Liver (tissue), 9 donors: Measurements from ENCODE around the gene KRTAP10-2. TPM values are rescaled to one million over a fixed set of nuclear protein-coding genes. Genes with fewer than 3 reads are reported as not detected.

Source experiments
- DNase-seq: peaks from one replicate; pipeline ENCODE4 v3.0.0-alpha.2; 2017; ENCODE audit warnings: low spot score
- H3K27ac ChIP-seq, 2 donors: one replicate each; pipeline ENCODE4 v1.7.0; 2013; ENCODE audit warnings: inconsistent platforms in 2 of 2, low read length in 2 of 2, control low read depth in 1 of 2, low read depth in 1 of 2, mild to moderate bottlenecking in 1 of 2
- H3K27me3 ChIP-seq, 4 donors: one replicate each; pipeline versions ENCODE4 v1.6.1 to v1.7.0; 2013; ENCODE audit warnings: low read length in 3 of 4, inconsistent platforms in 1 of 4, mild to moderate bottlenecking in 1 of 4, moderate library complexity in 1 of 4; ENCODE audit not compliant: control insufficient read depth in 4 of 4, insufficient read depth in 4 of 4
- H3K36me3 ChIP-seq, 4 donors: one replicate each; pipeline versions ENCODE4 v1.6.1 to v1.7.0; 2013; ENCODE audit warnings: low read length in 3 of 4, mild to moderate bottlenecking in 3 of 4, low read depth in 1 of 4, moderate library complexity in 1 of 4; ENCODE audit not compliant: control insufficient read depth in 4 of 4, insufficient read depth in 3 of 4
- H3K4me1 ChIP-seq, 4 donors: one replicate each; pipeline versions ENCODE4 v1.6.1 to v1.7.0; 2013; ENCODE audit warnings: low read length in 3 of 4, mild to moderate bottlenecking in 3 of 4, moderate library complexity in 1 of 4; ENCODE audit not compliant: control insufficient read depth in 4 of 4, insufficient read depth in 4 of 4
- H3K4me3 ChIP-seq, 3 donors: one replicate each; pipeline versions ENCODE4 v1.6.1 to v1.7.0; 2013; ENCODE audit warnings: low read length in 3 of 3, control low read depth in 1 of 3, low read depth in 1 of 3, mild to moderate bottlenecking in 1 of 3
- H3K9ac ChIP-seq, 2 donors: one replicate each; pipeline ENCODE4 v1.7.0; 2013; ENCODE audit warnings: low read length in 2 of 2, mild to moderate bottlenecking in 2 of 2, moderate library complexity in 2 of 2, control low read depth in 1 of 2, low read depth in 1 of 2
- H3K9me3 ChIP-seq, 4 donors: one replicate each; pipeline versions ENCODE4 v1.6.1 to v1.7.0; 2013; ENCODE audit warnings: low read length in 3 of 4; ENCODE audit not compliant: control insufficient read depth in 4 of 4
- EGR1 ChIP-seq, 2 donors: IDR thresholded peaks; 2 replicates each; pipeline ENCODE4 v1.6.1; 2016 to 2018; ENCODE audit warnings: antibody characterized with exemption in 2 of 2, low read depth in 2 of 2
- FOXA1 ChIP-seq: IDR thresholded peaks from 2 replicates; pipeline ENCODE4 v1.6.1; 2016; ENCODE audit warnings: antibody characterized with exemption
- GABPA ChIP-seq, 2 donors: IDR thresholded peaks in 1 of 2; conservative IDR thresholded peaks in 1 of 2; 2 replicates each; pipeline ENCODE4 v1.6.1; 2016; ENCODE audit warnings: antibody characterized with exemption in 2 of 2, mild to moderate bottlenecking in 1 of 2, moderate library complexity in 1 of 2
- HNF4A ChIP-seq, 2 donors: conservative IDR thresholded peaks; 2 replicates each; pipeline ENCODE4 v1.6.1; 2016; ENCODE audit warnings: antibody characterized with exemption in 2 of 2, mild to moderate bottlenecking in 2 of 2
- HNF4G ChIP-seq: IDR thresholded peaks from 2 replicates; pipeline ENCODE4 v1.6.1; 2016; ENCODE audit warnings: antibody characterized with exemption
- JUND ChIP-seq, 2 donors: IDR thresholded peaks; 2 replicates each; pipeline ENCODE4 v1.6.1; 2016; ENCODE audit warnings: antibody characterized with exemption in 2 of 2
- NR2F2 ChIP-seq: IDR thresholded peaks from 2 replicates; pipeline ENCODE4 v1.6.1; 2016; ENCODE audit warnings: antibody characterized with exemption
- RAD21 ChIP-seq, 2 donors: IDR thresholded peaks; 2 replicates each; pipeline ENCODE4 v1.6.1; 2016; ENCODE audit warnings: antibody characterized with exemption in 2 of 2, mild to moderate bottlenecking in 2 of 2
- RXRA ChIP-seq, 2 donors: IDR thresholded peaks; 2 replicates each; pipeline ENCODE4 v1.6.1; 2017 to 2018; ENCODE audit warnings: antibody characterized with exemption in 2 of 2, mild to moderate bottlenecking in 1 of 2
- SP1 ChIP-seq: IDR thresholded peaks from 2 replicates; pipeline ENCODE4 v1.6.1; 2018; ENCODE audit warnings: antibody characterized with exemption, mild to moderate bottlenecking
- TAF1 ChIP-seq: conservative IDR thresholded peaks from 2 replicates; pipeline ENCODE4 v1.6.1; 2016; ENCODE audit warnings: antibody characterized with exemption, mild to moderate bottlenecking
- YY1 ChIP-seq: IDR thresholded peaks from 2 replicates; pipeline ENCODE4 v1.6.1; 2016; ENCODE audit warnings: antibody characterized with exemption, mild to moderate bottlenecking
- WGBS: extraction: QIAGEN DNeasy Blood & Tissue Kit; methylation state at CpG from one replicate; pipeline ENCODE4 v1.1.7; 2013; 5-methylcytosine and 5-hydroxymethylcytosine counted together
- polyA plus RNA-seq, 2 donors: library from polyadenylated mRNA; stranded (reverse) in 1 of 2; unstranded in 1 of 2; fragments of 200-250 nt in 1 of 2; fragments of >200 nt in 1 of 2; fragmentation: Nextera tagmentation in 1 of 2; extraction: Ambion mirVana in 1 of 2; gene quantifications; one replicate each; pipeline versions ENCODE4 v1.2.1 to v1.2.3, GENCODE V29; 2013 to 2015
- total RNA-seq, 2 donors: library from RNA; depleted of rRNA; stranded (reverse); fragments of >200 nt; gene quantifications; one replicate each; pipeline ENCODE4 v1.2.3, GENCODE V29; 2014
- TF ChIP-seq, protein P1 (sequence below): IDR thresholded peaks from 2 replicates; pipeline ENCODE4 v1.6.1; 2016; ENCODE audit warnings: antibody characterized with exemption
- TF ChIP-seq, protein P2 (sequence below): fragments of 150-350 bp; IDR thresholded peaks from 2 replicates; pipeline ENCODE4 v1.5.1; 2017; ENCODE audit warnings: improper control_type of control experiment, low read depth, low read length; ENCODE audit not compliant: missing input control
- TF ChIP-seq, protein P3 (sequence below): IDR thresholded peaks from 2 replicates; pipeline ENCODE4 v1.6.1; 2016; ENCODE audit warnings: antibody characterized with exemption
- TF ChIP-seq, protein P4 (sequence below): IDR thresholded peaks from 2 replicates; pipeline ENCODE4 v1.6.1; 2016; ENCODE audit warnings: antibody characterized with exemption, mild to moderate bottlenecking
- TF ChIP-seq, protein P5 (sequence below): IDR thresholded peaks from 2 replicates; pipeline ENCODE4 v1.6.1; 2016; ENCODE audit warnings: antibody characterized with exemption
- donor health status: healthy.
- donor health status: healthy.
- donor health status: healthy.
- donor health status: healthy.
- donor health status: healthy.

The KRTAP10-2 gene
- total and polyA plus RNA-seq, 4 donors: not detected

DNA sequence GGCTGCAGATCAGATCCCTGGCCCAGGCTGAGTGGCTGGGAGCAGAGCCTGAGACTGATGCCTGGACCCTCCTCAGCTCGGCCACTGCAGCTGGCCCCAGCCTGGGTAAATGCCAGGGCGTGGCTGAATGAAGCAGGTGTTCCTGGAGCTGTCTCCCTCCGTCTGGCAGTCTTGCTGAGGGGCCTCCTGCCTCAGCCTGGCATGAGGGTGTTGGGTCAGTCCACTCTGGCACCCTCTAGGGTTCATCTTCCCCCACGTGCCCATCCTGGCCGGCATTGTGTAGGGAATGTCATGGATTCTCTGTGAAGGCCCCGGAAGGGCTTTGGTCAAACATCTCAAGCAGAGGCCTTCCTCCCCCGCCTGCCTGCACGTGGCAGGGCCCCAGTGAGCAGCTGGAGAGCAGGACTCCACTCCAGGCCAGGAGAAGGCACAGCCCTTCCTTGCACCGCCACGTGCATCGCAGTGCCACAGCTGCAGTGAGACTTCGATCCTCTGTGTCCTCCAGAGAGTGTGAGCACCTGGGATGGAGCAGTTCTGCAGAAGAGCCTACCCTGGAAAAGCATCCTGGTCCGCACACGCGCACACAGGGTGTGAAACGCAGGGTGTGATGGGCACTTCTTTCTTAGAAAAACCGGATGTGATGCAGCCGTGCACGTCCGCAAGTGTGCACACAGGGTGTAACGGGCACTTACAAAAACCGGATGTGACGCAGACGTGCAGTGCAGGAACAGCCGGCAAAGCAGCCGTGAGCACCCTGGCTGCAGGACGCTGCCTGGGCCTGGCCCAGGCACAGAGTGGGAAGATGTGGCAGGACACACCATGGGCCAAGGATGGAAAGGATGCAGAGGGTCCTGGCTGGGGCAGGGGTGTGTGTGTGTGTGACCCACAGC is 17.6 kb upstream of the KRTAP10-2 start:
- TF ChIP-seq, protein P1, sequence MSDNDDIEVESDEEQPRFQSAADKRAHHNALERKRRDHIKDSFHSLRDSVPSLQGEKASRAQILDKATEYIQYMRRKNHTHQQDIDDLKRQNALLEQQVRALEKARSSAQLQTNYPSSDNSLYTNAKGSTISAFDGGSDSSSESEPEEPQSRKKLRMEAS: no peak
- no peak for TF ChIP-seq NR2F2
- TF ChIP-seq HNF4A (conservative IDR thresholded peaks at IDR 0.05): no peak
- no peak for TF ChIP-seq EGR1 (IDR thresholded peaks at IDR 0.05; ENCODE audit: low read depth in 2 of 2)
- TF ChIP-seq, protein P2, sequence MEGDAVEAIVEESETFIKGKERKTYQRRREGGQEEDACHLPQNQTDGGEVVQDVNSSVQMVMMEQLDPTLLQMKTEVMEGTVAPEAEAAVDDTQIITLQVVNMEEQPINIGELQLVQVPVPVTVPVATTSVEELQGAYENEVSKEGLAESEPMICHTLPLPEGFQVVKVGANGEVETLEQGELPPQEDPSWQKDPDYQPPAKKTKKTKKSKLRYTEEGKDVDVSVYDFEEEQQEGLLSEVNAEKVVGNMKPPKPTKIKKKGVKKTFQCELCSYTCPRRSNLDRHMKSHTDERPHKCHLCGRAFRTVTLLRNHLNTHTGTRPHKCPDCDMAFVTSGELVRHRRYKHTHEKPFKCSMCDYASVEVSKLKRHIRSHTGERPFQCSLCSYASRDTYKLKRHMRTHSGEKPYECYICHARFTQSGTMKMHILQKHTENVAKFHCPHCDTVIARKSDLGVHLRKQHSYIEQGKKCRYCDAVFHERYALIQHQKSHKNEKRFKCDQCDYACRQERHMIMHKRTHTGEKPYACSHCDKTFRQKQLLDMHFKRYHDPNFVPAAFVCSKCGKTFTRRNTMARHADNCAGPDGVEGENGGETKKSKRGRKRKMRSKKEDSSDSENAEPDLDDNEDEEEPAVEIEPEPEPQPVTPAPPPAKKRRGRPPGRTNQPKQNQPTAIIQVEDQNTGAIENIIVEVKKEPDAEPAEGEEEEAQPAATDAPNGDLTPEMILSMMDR: no peak
- no peak for TF ChIP-seq GABPA (IDR thresholded peaks at IDR 0.05 in 1 of 2, conservative IDR thresholded peaks at IDR 0.05 in 1 of 2)
- TF ChIP-seq, protein P3, sequence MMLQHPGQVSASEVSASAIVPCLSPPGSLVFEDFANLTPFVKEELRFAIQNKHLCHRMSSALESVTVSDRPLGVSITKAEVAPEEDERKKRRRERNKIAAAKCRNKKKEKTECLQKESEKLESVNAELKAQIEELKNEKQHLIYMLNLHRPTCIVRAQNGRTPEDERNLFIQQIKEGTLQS: no peak
- TF ChIP-seq HNF4G: no peak
- no peak for TF ChIP-seq RXRA (IDR thresholded peaks at IDR 0.05)
- TF ChIP-seq, protein P4, sequence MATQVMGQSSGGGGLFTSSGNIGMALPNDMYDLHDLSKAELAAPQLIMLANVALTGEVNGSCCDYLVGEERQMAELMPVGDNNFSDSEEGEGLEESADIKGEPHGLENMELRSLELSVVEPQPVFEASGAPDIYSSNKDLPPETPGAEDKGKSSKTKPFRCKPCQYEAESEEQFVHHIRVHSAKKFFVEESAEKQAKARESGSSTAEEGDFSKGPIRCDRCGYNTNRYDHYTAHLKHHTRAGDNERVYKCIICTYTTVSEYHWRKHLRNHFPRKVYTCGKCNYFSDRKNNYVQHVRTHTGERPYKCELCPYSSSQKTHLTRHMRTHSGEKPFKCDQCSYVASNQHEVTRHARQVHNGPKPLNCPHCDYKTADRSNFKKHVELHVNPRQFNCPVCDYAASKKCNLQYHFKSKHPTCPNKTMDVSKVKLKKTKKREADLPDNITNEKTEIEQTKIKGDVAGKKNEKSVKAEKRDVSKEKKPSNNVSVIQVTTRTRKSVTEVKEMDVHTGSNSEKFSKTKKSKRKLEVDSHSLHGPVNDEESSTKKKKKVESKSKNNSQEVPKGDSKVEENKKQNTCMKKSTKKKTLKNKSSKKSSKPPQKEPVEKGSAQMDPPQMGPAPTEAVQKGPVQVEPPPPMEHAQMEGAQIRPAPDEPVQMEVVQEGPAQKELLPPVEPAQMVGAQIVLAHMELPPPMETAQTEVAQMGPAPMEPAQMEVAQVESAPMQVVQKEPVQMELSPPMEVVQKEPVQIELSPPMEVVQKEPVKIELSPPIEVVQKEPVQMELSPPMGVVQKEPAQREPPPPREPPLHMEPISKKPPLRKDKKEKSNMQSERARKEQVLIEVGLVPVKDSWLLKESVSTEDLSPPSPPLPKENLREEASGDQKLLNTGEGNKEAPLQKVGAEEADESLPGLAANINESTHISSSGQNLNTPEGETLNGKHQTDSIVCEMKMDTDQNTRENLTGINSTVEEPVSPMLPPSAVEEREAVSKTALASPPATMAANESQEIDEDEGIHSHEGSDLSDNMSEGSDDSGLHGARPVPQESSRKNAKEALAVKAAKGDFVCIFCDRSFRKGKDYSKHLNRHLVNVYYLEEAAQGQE: no peak
- TF ChIP-seq YY1: no peak
- no peak for TF ChIP-seq JUND (IDR thresholded peaks at IDR 0.05)
- no peak for TF ChIP-seq RAD21 (IDR thresholded peaks at IDR 0.05)
- no peak for TF ChIP-seq SP1

DNA sequence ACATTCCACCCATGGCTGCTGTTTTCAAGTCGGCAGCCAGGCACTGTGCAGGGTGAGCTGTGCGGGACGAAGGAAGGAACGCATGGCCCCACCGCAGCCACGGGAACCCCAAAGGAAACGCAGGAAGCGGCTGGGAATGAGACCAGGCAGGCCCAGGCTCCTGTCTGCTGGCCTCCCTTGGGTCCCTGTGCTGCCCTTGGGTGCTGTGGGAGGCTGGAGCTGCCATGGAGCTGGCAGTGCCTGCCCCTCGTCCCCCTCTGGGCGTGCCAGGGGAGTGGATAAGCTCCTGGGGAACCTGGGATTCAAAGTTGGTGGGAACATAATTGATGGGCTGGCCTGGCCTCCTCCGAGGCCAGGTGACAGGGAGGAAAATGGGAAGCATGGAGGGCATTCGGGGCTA is 17.0 kb upstream of the KRTAP10-2 start:
- peaks cover 0 to 3% (median 1%) of the 10 kb centered on the region in 4 donors for H3K9me3 ChIP-seq
- H3K27ac ChIP-seq: no peak overlapping the region
- H3K27me3 ChIP-seq: no peaks in the 10 kb centered on the region
- H3K4me3 ChIP-seq: no peak overlapping the region
- no peaks in the 10 kb centered on the region for H3K4me1 ChIP-seq
- WGBS: 83% methylated on average over 12 of the region's 12 CpGs
- no peaks in the 10 kb centered on the region for H3K36me3 ChIP-seq
- no peak overlapping the region for H3K9ac ChIP-seq
- no peak for DNase-seq
- TF ChIP-seq EGR1 (IDR thresholded peaks at IDR 0.05; ENCODE audit: low read depth in 2 of 2) (no peak), FOXA1 (no peak), TAF1 (no peak), GABPA (IDR thresholded peaks at IDR 0.05 in 1 of 2, conservative IDR thresholded peaks at IDR 0.05 in 1 of 2) (no peak), YY1 (no peak), RAD21 (IDR thresholded peaks at IDR 0.05) (no peak), NR2F2 (no peak), SP1 (no peak), JUND (IDR thresholded peaks at IDR 0.05) (no peak), HNF4G (no peak), HNF4A (conservative IDR thresholded peaks at IDR 0.05) (no peak)
- TF ChIP-seq, protein P5, sequence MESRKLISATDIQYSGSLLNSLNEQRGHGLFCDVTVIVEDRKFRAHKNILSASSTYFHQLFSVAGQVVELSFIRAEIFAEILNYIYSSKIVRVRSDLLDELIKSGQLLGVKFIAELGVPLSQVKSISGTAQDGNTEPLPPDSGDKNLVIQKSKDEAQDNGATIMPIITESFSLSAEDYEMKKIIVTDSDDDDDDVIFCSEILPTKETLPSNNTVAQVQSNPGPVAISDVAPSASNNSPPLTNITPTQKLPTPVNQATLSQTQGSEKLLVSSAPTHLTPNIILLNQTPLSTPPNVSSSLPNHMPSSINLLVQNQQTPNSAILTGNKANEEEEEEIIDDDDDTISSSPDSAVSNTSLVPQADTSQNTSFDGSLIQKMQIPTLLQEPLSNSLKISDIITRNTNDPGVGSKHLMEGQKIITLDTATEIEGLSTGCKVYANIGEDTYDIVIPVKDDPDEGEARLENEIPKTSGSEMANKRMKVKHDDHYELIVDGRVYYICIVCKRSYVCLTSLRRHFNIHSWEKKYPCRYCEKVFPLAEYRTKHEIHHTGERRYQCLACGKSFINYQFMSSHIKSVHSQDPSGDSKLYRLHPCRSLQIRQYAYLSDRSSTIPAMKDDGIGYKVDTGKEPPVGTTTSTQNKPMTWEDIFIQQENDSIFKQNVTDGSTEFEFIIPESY: no peak
- TF ChIP-seq, protein P3: no peak
- TF ChIP-seq, protein P2: no peak
- TF ChIP-seq, protein P1: no peak

More for the DNA sequence above, 17.6 kb upstream of the KRTAP10-2 start:
- H3K9ac ChIP-seq: no peak overlapping the region
- peaks cover 0 to 3% (median 1%) of the 10 kb centered on the region in 4 donors for H3K9me3 ChIP-seq
- DNase-seq: peak; percentile 29
- no peaks in the 10 kb centered on the region for H3K4me1 ChIP-seq
- H3K4me3 ChIP-seq: no peak overlapping the region
- H3K27ac ChIP-seq: no peak overlapping the region
- no peaks in the 10 kb centered on the region for H3K27me3 ChIP-seq
- no peaks in the 10 kb centered on the region for H3K36me3 ChIP-seq
- WGBS: 77% methylated on average over 27 of the region's 27 CpGs
